GM19468 (cell line): Measurements from ENCODE around the gene MFSD8.
"Not testable (repeated sequence)": the region's sequence is repeated elsewhere in the genome, so short reads cannot be mapped to it uniquely, and the experiment has no call there.

Experiments
- ATAC-seq: cut with Tn5 transposase; IDR thresholded peaks from one replicate; pipeline ENCODE4 v1.9.1; 2021; ENCODE audit warnings: mild to moderate bottlenecking, moderate library complexity, moderate number of reproducible peaks; ENCODE audit not compliant: unreplicated experiment; ENCODE audit errors: extremely low read depth

The MFSD8 gene

DNA sequence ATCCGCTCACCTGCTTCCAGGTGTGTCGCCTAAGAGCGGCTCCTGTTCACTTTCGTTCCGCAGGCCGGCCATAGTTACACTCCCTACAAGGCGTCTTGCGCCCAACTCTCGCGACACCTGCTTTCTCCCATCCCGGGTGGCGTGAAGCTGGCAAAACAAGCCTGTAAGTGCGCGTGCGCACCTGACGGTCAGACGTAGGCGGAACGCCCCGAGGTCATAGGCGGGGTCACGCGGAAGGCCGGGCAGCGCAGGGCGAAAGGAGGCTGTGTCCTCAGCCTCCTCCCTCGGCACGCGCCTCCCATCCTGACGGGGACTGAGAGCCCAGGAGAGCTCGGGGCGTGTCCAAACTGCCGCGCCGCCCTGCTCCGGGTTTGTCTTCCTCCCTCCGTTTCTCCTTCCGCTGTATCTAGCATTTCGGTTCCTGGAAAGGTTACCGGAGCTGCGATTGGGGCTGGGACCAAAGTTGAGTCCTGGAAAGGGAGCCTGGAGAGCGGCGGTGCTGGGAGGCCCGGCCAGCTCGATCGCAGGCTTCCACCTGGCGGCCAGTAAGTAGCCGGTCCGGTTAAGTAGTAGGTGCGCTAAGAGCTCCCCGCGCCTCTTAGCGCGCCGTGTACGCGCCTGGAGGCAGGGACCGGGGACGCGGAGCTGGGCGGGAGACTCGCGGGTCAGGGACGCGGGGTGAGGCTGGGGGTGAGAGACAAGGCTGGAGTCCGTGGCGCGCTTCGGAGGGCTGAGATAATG, at the start of gene MFSD8, which contains the start of gene ABHD18:
Gene MFSD8, minus strand, starts transcription at position 112 of the 741 bp plus-strand sequence. Its CDS starts 40 bp downstream, at position 72.
Gene ABHD18, plus strand, starts transcription at position 345 of the 741 bp plus-strand sequence. CDS start 17,550 bp downstream, outside the sequence.
- ATAC-seq = peak; percentile 94

GRCh38 chr4:128009428-128009827, 44.5 kb upstream of the MFSD8 start:
- no peak for ATAC-seq

GRCh38 chr4:128006592-128006991, 41.6 kb upstream of the MFSD8 start:
- no peak for ATAC-seq

GRCh38 chr4:127997534-127998388, 32.8 kb upstream of the MFSD8 start:
- ATAC-seq = peak; percentile 95

DNA sequence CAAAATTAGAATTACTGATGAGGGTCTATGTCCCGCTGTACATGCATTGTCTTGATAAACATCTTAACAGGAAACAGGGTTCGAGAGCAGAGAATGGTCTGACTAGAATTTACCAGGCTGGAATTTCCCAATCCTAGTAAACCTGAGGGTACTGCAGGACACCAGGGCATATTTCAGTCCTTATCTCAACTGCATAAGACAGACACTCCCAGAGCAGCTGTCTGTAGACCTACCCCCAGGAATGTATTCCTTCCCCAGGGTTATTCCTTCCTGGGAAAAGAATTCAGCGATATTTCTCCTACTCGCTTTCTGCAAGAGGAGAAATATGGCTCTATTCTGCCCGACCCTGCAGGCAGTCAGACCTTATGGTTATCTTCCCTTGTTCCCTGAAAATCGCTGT, 31.5 kb upstream of the MFSD8 start:
- not testable (repeated sequence) for ATAC-seq

DNA sequence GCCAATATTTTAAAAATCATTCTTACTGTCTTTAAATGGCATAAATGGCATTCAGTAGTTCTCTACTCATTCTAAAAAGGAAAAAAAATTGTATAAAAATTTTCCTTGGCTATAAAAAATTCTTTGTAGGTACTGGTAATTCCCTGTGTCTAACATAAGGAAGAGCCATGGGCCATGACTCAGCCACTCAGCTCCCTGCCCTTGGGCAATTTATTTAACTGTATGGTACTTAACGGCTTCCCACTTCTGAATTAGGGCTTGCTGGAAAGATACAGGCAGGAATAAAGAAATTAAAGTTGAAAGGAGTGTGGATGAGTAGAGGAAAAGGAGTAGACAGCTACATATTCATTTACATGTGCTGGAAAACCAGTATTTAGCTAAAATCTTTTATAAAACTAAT, 30.8 kb upstream of the MFSD8 start:
- no peak for ATAC-seq

DNA sequence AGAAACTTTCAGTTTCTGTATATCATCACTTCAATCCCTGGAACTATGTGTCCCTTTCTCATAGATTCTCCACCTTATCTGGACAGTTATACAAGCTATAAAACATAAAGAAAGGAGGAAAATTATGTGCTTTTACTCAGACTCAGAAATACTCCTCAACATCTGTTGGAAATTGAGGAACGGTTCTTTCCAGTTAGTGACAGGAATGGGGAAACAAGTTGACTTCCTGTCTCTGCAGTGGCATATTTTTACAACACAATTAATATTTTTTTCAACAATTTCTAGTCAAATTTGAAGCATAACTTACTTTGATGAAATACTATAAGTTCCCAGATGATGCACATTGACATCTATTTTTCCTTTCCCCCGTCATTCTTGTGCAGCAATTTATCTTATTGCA, 28.2 kb upstream of the MFSD8 start:
- ATAC-seq = no peak

DNA sequence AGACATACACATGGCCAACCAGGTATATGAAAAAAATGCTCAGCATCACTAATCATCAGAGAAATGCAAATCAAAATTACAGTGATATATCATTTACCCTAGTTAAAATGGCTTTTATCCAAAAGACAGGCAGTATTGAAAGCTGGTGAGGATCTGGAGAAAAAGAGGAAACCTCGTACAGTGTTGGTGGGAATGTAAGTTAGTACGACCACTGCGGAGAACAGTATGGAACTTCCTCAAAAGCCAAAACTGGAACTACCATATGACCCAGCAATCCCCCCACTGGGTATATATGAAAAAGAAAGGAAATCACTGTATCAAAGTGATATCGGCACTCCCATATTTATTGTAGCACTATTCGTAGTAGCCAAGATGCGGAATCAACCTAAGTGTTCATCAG, 23.7 kb upstream of the MFSD8 start:
- ATAC-seq = no peak

- ATAC-seq = no peak
These were observed 21.0 kb upstream of the MFSD8 start for GRCh38 chr4:127985989-127986388.

DNA sequence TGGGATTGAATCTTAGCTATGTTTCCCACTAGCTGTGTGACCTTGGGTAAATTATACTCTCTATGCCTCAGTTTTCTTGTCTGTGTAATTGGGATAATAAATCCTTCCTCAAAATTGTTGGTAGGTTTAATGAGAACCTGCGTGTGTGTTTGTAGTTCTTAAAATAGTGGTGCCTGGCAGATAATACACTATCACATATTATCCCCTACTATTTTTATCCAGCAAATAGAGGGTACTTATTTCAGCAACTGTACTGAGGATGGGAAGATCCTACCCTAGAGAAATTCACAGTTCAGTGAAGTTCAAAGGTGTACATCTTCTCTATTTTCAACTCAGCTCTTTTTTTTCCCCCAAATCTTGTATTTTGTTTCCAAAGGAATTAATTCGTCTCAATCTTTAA, 17.5 kb upstream of the MFSD8 start:
- no peak for ATAC-seq

DNA sequence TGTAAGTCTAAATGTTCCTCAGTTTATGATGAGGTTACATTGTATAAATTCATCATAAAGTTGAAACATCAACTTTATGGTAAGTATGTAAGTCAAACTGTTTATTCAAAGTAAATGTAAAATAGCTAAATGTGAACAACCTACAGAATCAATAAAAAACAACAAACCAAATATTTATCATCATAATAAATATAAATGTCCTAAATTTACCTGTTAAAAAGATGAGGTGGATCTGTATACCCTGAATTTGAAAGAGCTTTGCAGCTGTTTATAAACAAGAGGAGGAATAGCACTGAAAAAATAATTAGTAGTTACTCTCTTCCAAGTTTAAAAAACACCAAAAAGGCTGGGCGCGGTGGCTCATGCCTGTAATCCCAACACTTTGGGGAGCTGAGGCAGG, 14.0 kb upstream of the MFSD8 start:
- ATAC-seq = no peak

DNA sequence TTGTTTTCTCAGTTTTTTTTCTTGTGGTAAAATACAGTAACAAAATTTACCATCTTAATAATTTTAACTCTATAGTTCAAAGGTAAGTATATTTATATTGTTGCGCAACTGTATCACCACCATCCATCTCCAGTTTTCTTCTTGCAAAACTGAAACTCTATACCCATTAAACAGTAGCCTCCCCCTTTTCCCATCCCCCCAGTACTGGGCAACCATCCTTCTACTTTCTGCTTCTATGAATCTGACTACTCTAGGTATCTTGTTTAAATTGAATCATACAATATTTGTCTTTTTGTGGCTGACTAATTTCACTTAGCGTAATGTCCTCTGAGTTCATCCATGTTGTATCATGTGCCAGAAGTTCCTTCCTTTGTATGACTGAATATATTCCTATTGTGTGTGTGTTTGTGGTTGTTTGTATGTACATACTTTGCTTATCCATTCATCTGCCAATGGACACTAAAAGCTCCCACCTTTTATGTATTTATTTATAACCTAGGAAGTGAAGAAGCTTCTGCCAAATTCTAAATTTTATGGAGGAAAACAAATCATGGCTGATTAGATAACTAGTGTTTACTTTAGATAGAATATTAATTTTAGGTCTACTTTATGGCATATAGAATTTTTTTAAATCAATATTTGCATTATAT, 10.3 kb upstream of the MFSD8 start:
- ATAC-seq = no peak

DNA sequence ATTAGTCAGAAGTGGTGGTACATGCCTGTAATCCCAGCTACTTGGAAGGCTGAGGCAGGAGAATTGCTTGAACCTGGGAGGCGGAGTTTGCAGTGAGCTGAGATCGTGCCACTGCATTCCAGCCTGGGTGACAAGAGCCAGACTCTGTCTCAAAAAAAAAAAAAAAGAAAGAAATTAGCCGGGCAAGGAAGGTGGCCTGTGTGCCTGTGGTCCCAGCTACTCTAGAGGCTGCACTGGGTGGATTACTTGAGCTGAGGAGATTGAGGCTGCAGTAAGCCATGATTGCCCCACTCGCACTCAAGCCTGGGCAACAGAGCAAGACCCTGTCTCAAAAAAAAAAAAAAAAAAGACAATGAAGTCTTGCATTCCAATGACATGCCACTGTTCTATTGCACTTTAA, 6.0 kb upstream of the MFSD8 start:
- not testable (repeated sequence) for ATAC-seq

DNA sequence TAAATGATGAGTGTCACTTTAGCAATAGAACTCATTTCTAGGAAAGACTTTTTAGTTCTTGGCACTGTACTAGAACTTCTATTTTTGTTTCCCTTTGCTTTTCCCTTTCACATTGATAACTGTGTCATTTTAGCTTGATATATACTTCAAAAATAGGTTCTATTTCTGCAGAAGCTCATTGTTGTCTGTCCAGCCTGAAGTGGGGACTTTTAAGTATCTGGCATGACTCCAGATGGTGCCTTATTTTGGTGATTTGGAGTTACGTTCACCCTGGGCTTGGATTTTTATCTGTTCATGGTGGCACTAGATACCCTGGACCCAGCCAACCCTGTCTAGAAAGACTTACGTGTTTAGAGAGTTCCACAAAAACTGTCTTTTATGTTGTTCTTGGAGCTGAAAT, 3.6 kb upstream of the MFSD8 start:
- ATAC-seq = no peak

DNA sequence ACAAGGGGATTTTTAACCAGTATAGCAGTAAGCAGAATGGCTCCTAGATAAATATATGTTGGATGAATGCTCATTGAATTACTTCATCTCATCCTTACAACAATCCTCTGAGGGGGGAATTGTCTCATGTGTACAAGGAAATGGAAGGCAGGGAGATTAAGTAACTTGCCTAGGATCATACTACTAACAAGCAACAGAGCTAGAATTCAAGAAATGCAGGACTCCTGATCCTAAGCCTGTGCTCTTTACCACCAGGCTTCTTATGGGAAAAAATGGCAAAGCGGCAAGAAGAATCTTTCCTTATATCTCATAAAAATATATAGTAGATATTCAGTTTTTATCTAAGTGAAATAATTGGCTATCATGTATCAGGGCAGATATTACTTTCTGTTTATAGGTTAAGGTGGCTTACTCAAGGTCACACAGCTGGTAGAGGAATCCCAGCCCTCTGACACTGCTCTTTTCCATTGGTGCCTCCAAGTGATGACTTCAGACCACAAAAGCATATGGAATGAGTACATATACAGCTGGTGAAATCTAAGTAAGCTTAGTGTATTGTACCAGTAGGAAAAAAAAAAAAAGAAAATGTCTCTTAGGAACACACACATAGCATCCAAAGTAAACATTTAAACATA, 2.3 kb upstream of the MFSD8 start:
- no peak for ATAC-seq

DNA sequence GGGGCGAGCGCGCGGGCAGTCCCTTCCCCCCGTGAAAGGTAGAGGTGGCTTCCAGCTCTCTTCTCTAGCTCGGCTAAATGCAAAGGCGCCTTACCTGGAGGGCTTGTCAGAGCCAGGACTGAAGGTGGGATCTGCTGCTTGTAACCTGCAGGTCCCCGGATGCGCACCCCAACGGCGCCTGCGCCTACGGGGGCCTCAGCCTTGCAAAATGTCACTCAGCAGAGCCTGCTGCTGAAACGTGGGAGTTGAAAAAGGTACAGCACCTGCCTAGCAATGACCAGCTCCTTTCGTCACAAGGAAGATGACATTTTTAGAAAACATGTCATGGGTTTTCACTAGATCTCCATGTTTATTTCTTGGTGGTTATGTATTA, 816 bp upstream of the MFSD8 start:
- no peak for ATAC-seq

DNA sequence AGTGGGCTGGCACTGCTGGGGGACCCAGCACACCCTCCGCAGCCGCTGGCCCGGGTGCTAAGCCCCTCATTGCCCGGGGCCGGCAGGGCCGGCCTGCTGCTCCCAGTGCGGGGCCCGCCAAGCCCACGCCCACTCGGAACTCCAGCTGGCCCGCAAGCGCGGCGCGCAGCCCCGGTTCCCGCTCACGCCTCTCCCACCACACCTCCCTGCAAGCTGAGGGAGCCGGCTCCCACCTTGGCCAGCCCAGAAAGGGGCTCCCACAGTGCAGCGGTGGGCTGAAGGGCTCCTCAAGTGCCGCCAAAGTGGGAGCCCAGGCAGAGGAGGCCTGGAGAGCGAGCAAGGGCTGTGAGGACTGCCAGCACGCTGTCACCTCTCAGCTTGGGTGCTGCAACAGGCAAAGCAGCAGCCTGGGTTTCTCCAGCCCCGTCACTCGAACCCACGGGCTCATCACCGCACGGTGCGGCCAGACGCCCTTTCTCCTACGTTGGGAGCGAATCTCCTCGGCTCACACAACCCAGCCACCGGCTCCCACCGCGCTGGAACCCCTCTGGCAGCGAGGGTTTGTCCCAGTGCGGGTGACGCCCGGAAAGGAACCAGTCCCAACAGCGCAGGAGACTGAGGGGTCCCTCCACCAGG, 429 bp downstream of the MFSD8 start:
- ATAC-seq = peak; percentile 10

GRCh38 chr4:127963633-127964398, 1.2 kb downstream of the MFSD8 start:
- not testable (repeated sequence) for ATAC-seq

DNA sequence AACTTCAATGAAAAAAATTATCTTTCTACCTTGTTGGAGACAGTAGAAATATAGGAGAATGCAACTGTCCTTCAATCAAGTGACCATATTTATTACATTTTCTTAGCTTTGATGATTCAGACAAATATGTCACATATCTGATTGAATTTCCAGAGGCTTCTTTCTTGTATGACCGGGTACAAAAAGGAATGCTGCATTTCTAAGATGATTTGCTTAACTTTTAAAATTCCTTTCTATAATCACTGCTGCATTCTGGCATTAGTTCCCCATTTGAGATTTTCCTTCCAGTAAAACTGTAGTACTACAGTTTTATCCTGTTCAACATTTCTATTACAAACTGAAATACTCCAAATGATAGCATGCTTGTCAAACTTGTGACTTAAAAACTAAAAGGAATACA, 5.2 kb downstream of the MFSD8 start:
- no peak for ATAC-seq
